Thymus (tissue), 11 donors: ENCODE measurements around the gene NDUFAF2. TPM values are rescaled to one million over a fixed set of nuclear protein-coding genes. Genes with fewer than 3 reads are reported as not detected.

Experiments used
- DNase-seq, 9 donors: peaks; one replicate each; pipeline ENCODE4 v3.0.0-alpha.2; 2013; ENCODE audit warnings: low spot score in 9 of 9, low read depth in 6 of 9, missing footprints in 1 of 9
- H3K27ac ChIP-seq, 2 donors: one replicate each; pipeline ENCODE4 v1.5.1; 2013; ENCODE audit warnings: control low read depth in 1 of 2, low read depth in 1 of 2, low read length in 1 of 2, mild to moderate bottlenecking in 1 of 2, moderate library complexity in 1 of 2
- H3K27me3 ChIP-seq, 2 donors: one replicate each; pipeline ENCODE4 v1.5.1; 2013; ENCODE audit warnings: low read length in 1 of 2; ENCODE audit not compliant: control insufficient read depth in 2 of 2, insufficient read depth in 1 of 2
- H3K36me3 ChIP-seq, 2 donors: one replicate each; pipeline ENCODE4 v1.5.1; 2013; ENCODE audit warnings: low read length in 1 of 2, mild to moderate bottlenecking in 1 of 2, moderate library complexity in 1 of 2; ENCODE audit not compliant: control insufficient read depth in 2 of 2, insufficient read depth in 2 of 2
- H3K4me1 ChIP-seq, 2 donors: one replicate each; pipeline ENCODE4 v1.5.1; 2013; ENCODE audit warnings: low read length in 2 of 2; ENCODE audit not compliant: control insufficient read depth in 2 of 2, insufficient read depth in 2 of 2
- H3K4me3 ChIP-seq, 2 donors: one replicate each; pipeline ENCODE4 v1.5.1; 2013; ENCODE audit warnings: low read length in 2 of 2, control low read depth in 1 of 2, mild to moderate bottlenecking in 1 of 2
- H3K9me3 ChIP-seq, 2 donors: one replicate each; pipeline ENCODE4 v1.5.1; 2013; ENCODE audit warnings: low read length in 1 of 2, mild to moderate bottlenecking in 1 of 2; ENCODE audit not compliant: control insufficient read depth in 2 of 2, insufficient read depth in 1 of 2
- WGBS: extraction: QIAGEN DNeasy Blood & Tissue Kit; methylation state at CpG from one replicate; pipeline ENCODE4 v1.1.7; 2013; 5-methylcytosine and 5-hydroxymethylcytosine counted together
- polyA plus RNA-seq: library from polyadenylated mRNA; stranded (reverse); fragments of 200-250 nt; gene quantifications from one replicate; pipeline ENCODE4 v1.2.3, GENCODE V29; 2013
- total RNA-seq: library from RNA; stranded (reverse); fragments of 120-200 nt; gene quantifications from one replicate; pipeline ENCODE4 v1.2.4, GENCODE V29; 2013
- donor health status: healthy.

NDUFAF2 gene
- total and polyA plus RNA-seq, 2 donors: 24.4 to 44.9 TPM

GRCh38 chr5:61114441-61114840, 169.4 kb downstream of the NDUFAF2 start:
- Histone ChIP-seq H3K27ac (no peak overlapping the region), H3K4me1 (no peaks in the 10 kb centered on the region), H3K36me3 (no peaks in the 10 kb centered on the region), H3K4me3 (no peak overlapping the region), H3K27me3 (no peaks in the 10 kb centered on the region), H3K9me3 (no peaks in the 10 kb centered on the region)
- WGBS: 94% methylated on average over 1 of the region's 1 CpG
- no peak for DNase-seq

DNA sequence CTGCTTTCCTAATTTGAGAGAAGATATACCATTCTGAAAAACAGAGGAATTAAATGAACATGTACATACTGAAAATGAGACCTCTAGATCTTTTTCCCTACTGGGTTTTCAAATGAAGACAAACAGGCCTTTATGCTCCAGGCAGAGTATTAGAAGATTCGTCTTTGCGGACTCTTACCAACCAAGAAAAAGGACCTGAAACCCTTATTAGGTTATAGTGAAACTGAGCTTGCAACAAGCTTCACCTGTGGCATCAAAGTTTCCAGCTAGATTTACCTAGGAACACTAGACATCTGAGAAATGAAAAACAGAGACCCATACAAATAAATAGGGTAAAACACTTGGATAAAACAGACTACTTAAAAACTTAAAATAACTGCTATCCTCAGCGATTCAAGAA, 171.0 kb downstream of the NDUFAF2 start:
- over 99% methylated on average over 3 of the region's 3 CpGs for WGBS

GRCh38 chr5:61119066-61119465, 174.1 kb downstream of the NDUFAF2 start:
- H3K27me3 ChIP-seq: no peaks in the 10 kb centered on the region
- no peaks in the 10 kb centered on the region for H3K9me3 ChIP-seq
- no peaks in the 10 kb centered on the region for H3K36me3 ChIP-seq
- no peaks in the 10 kb centered on the region for H3K4me1 ChIP-seq
- 97% methylated on average over 1 of the region's 1 CpG for WGBS
- H3K4me3 ChIP-seq: no peak overlapping the region
- DNase-seq: no peak
- H3K27ac ChIP-seq: no peak overlapping the region

More for the DNA sequence above, 171.0 kb downstream of the NDUFAF2 start:
- Histone ChIP-seq H3K9me3 (no peaks in the 10 kb centered on the region), H3K27ac (no peak overlapping the region), H3K36me3 (no peaks in the 10 kb centered on the region), H3K4me3 (no peak overlapping the region), H3K27me3 (no peaks in the 10 kb centered on the region), H3K4me1 (no peaks in the 10 kb centered on the region)
- DNase-seq: no peak

DNA sequence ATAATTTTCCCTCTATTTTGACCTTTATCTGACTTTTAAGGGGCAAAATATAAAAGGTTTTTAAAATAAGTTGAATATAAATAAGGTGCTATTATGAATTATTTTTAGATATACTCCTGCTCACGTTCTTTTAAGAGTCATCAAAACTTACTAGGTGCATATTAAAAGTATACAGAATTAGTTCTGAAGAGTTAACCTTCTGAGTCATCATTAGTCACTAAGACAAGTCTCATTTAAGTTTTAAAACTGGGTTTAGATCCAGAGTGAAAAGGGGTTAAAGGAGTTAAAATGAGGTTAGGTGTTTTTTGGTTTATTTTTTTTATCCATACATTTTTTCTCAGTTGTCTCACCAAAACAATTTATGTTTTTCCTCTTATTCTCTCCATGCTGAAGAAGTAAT, 175.5 kb downstream of the NDUFAF2 start:
- WGBS: 91% methylated on average over 1 of the region's 1 CpG
- no peak for DNase-seq

DNA sequence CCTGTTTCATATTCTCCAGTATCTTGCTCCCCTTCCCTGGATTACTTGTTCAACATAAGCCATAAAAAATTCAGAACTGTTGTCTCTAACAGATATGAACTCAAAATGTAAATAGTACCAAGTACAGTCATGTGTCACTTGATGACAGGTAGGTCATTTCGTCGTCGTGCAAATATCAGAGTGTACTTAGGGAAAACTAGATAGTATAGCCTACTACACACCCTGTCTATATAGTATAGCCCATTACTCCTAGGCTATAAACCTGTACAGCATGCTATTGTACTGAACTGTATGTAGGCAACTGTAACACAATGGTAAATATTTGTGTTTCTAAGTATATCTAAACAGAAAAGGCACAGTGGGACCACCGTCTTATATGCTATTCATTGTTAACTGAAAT, 178.1 kb downstream of the NDUFAF2 start:
- DNase-seq: no peak
- Histone ChIP-seq H3K4me3 (no peak overlapping the region), H3K4me1 (no peaks in the 10 kb centered on the region), H3K27me3 (no peaks in the 10 kb centered on the region), H3K36me3 (no peaks in the 10 kb centered on the region), H3K9me3 (no peaks in the 10 kb centered on the region), H3K27ac (no peak overlapping the region)
- WGBS: 98% methylated on average over 4 of the region's 4 CpGs

More for the DNA sequence above, 175.5 kb downstream of the NDUFAF2 start:
- Histone ChIP-seq H3K36me3 (no peaks in the 10 kb centered on the region), H3K27ac (no peak overlapping the region), H3K27me3 (no peaks in the 10 kb centered on the region), H3K4me3 (no peak overlapping the region), H3K4me1 (no peaks in the 10 kb centered on the region), H3K9me3 (no peaks in the 10 kb centered on the region)

DNA sequence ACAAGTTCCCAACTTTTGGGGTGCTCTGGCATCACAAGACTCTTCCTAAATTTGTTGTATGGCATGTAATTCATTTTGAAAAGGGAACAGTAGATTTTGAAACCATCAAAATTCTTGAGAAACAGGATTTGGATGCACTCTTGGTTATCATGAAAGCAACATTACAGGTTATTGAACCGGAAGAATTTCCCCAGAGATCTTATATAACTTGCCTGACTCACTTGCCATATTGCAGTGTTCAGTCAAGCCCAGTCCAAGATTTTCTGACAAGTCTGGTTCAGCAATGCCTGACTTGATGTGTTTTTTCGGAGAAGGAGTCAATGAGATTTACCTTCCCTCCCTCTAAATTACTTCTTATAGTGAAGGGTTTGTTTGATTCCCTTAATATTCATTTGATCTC, 185.3 kb downstream of the NDUFAF2 start:
- Histone ChIP-seq H3K27ac (no peak overlapping the region), H3K4me3 (no peak overlapping the region)
- WGBS: 96% methylated on average over 2 of the region's 2 CpGs

DNA sequence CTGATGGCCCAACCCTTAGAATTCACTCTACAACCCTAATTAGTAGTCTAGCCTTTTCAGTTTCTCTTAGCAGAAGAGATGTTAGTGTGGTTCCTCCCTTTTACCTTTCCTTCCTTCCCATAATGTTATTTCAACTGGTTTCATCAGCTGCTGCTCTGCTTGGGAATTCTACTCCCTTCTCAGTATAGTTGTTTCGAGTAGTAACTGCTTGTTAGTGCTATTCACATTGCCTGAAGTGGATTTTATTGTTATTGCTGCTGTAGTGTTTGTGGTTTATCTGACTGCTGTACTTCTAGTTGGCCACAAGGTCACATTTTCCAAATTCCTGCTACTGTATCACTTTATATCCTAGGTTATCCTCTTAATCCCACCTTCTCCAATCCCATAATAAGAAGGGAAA, 187.6 kb downstream of the NDUFAF2 start:
- 98% methylated on average over 1 of the region's 1 CpG for WGBS
- no peaks in the 10 kb centered on the region for H3K36me3 ChIP-seq
- H3K4me1 ChIP-seq: no peaks in the 10 kb centered on the region
- H3K27ac ChIP-seq: no peak overlapping the region
- no peak for DNase-seq
- H3K4me3 ChIP-seq: no peak overlapping the region
- no peaks in the 10 kb centered on the region for H3K9me3 ChIP-seq
- no peaks in the 10 kb centered on the region for H3K27me3 ChIP-seq

More for the DNA sequence above, 185.3 kb downstream of the NDUFAF2 start:
- Histone ChIP-seq H3K4me1 (no peaks in the 10 kb centered on the region), H3K27me3 (no peaks in the 10 kb centered on the region), H3K36me3 (no peaks in the 10 kb centered on the region), H3K9me3 (no peaks in the 10 kb centered on the region)
- DNase-seq: no peak

DNA sequence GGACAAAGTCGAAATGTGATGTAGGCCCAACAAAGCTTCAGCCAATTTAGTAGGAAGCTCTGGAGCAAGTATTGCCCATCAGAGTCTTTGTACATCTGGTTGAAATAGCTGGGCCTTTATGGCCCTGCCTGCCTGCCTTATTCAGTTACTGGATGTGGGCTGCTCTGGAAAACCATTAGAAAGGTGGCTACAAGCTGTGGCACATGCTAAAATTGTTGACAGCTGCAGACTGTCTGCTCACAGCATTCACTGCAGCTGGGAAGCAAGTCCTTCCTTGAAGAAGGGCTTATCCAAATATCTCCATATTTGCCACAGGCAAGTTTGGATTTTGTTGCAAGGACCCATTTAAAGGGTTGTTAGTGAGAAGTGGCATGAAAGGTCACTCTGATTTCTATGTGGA, 192.8 kb downstream of the NDUFAF2 start:
- no peaks in the 10 kb centered on the region for H3K36me3 ChIP-seq
- no peaks in the 10 kb centered on the region for H3K4me1 ChIP-seq
- no peaks in the 10 kb centered on the region for H3K9me3 ChIP-seq
- no peaks in the 10 kb centered on the region for H3K27me3 ChIP-seq
- 96% methylated on average over 1 of the region's 1 CpG for WGBS
- H3K4me3 ChIP-seq: no peak overlapping the region
- H3K27ac ChIP-seq: no peak overlapping the region
- no peak for DNase-seq

DNA sequence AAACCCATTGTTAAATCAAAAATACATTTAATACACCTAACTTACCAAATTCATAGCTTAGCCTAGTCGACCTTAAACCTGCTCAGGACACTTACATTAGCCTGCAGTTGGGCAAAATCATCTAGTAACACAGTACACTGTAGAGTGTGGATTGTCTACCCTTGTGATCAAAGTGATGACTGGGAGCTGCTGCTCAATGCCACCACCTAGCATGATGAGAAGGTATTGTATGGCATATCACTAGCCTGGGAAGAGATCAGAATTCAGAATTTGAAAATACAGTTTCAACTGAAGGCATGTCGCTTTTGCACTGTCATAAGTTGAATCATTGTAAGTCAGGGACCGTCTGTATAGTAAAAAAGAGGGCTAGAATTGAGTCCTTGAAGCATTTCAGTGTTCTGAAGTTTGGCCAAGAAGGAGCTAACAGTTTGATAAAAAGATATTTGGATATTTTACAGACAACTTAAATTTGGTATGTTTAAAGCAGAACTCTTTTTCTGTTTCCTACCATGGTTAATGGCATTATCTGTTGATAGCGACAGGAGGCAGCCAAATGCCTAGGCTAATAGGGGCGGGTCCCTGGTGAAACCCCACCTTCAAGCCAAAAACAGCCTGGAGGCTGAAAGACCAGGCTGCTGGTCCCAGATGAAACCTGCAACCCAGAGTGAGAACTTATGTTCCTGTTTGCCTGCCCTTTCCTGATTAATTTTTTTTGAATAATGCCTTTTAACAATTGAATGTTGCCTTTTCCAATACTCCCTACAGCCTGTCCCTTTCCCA, 194.3 kb downstream of the NDUFAF2 start:
- no peaks in the 10 kb centered on the region for H3K4me1 ChIP-seq
- H3K27me3 ChIP-seq: no peaks in the 10 kb centered on the region
- peak in 1 of 9 donors; percentile 7 for DNase-seq
- no peak overlapping the region for H3K27ac ChIP-seq
- no peaks in the 10 kb centered on the region for H3K36me3 ChIP-seq
- 94% methylated on average over 5 of the region's 5 CpGs for WGBS
- H3K4me3 ChIP-seq: no peak overlapping the region
- no peaks in the 10 kb centered on the region for H3K9me3 ChIP-seq
